Lower leg skin (tissue), 3 donors: ENCODE results near the gene CLECL1.

ENCODE experiments used
- CTCF ChIP-seq, 3 donors: fragments of 450-650 bp; IDR thresholded peaks; one replicate each; pipeline ENCODE4 v1.5.1; 2016; ENCODE audit warnings: antibody characterized with exemption in 3 of 3, mild to moderate bottlenecking in 3 of 3, moderate library complexity in 2 of 3
- POLR2A ChIP-seq, 2 donors: fragments of 450-650 bp; IDR thresholded peaks; one replicate each; pipeline ENCODE4 v1.6.1; 2016 to 2017; ENCODE audit warnings: antibody characterized with exemption in 2 of 2, mild to moderate bottlenecking in 1 of 2, moderate library complexity in 1 of 2

DNA sequence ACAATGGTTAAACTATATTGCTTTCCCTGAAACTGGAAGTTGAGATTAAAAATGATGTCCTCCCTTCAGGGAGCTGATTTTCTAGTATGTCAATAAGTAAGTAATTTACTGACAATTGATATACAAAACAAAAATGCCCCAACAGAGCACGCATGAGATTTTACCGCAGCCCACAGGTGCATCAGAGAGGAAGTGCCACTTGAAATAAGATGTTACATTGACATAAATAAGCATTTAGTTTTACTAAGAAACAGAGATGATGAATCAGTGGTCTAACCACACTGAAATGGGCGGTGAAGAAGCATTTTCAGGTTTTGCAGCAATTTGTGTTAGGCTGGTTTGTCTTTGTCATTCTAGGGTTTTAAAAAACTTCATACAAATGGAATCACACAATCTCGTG, 8.8 kb upstream of the CLECL1 start:
- TF ChIP-seq CTCF (IDR thresholded peaks at IDR 0.05) (no peak), POLR2A (IDR thresholded peaks at IDR 0.05) (no peak)
